PC-3 (cell line): ENCODE results near the gene UBE2E2. TPM values are rescaled to one million over a fixed set of nuclear protein-coding genes. Genes with fewer than 3 reads are reported as not detected.

Experiments
- ATAC-seq: fragments of 200-7000 bp; cut with Tn5 transposase; 2 replicates; pipeline ENCODE4 v1.9.1; 2020; ENCODE audit warnings: mild to moderate bottlenecking, moderate library complexity
- BruUV-seq: library from RNA; stranded (reverse); fragments of 400-500 nt; replicated peaks from 2 replicates; lab custom pipeline; 2021; lab: Mats Ljungman, UMichigan
- CTCF ChIA-PET: fragments of 300-600 bp; sonication (Branson Sonifier 250); formaldehyde crosslinking; loops from one replicate; lab custom pipeline; 2022; ENCODE audit warnings: antibody characterized with exemption; lab: Charles Lee
- POLR2A ChIA-PET: fragments of 300-600 bp; sonication (Branson Sonifier 250); formaldehyde crosslinking; loops from one replicate; lab custom pipeline; 2022; ENCODE audit warnings: antibody characterized with exemption; ENCODE audit not compliant: unreplicated experiment; lab: Charles Lee
- DNase-seq: peaks from one replicate; pipeline ENCODE4 v3.0.0-alpha.2; 2015
- H2AFZ ChIP-seq: fragments of 300-600 bp; sonication (generic); 2 replicates; pipeline ENCODE4 v1.6.0; 2016; ENCODE audit warnings: antibody characterized with exemption, low read length
- H3F3A ChIP-seq: fragments of 300-600 bp; sonication (generic); one replicate; pipeline ENCODE4 v1.6.0; 2017; ENCODE audit warnings: antibody characterized with exemption, low read length, control low read depth, mild to moderate bottlenecking; ENCODE audit not compliant: unreplicated experiment
- H3K27ac ChIP-seq: fragments of 300-600 bp; sonication (generic); 2 replicates; pipeline ENCODE4 v1.5.1; 2016; ENCODE audit warnings: mild to moderate bottlenecking, low read length
- H3K27me3 ChIP-seq: fragments of 300-600 bp; sonication (generic); 2 replicates; pipeline ENCODE4 v1.6.1; 2016; ENCODE audit warnings: low read length, mixed read lengths
- H3K36me3 ChIP-seq: fragments of 300-600 bp; sonication (generic); 2 replicates; pipeline ENCODE4 v1.6.1; 2016; ENCODE audit warnings: low read depth, mixed run types, low read length, mixed read lengths
- H3K4me1 ChIP-seq: fragments of 300-600 bp; sonication (generic); 2 replicates; pipeline ENCODE4 v1.5.1; 2016; ENCODE audit warnings: low read length; ENCODE audit not compliant: insufficient read depth
- H3K4me2 ChIP-seq: fragments of 300-600 bp; sonication (generic); 2 replicates; pipeline ENCODE4 v1.6.0; 2016; ENCODE audit warnings: low read length
- H3K4me3 ChIP-seq: fragments of 300-600 bp; sonication (generic); 2 replicates; pipeline ENCODE4 v1.5.1; 2016; ENCODE audit warnings: mild to moderate bottlenecking, low read length, mixed read lengths
- H3K79me2 ChIP-seq: fragments of 300-600 bp; sonication (generic); 2 replicates; pipeline ENCODE4 v1.6.1; 2017; ENCODE audit warnings: low read length, mixed read lengths
- H3K9ac ChIP-seq: fragments of 300-600 bp; sonication (generic); 2 replicates; pipeline ENCODE4 v1.6.0; 2016; ENCODE audit warnings: mild to moderate bottlenecking, low read length
- H3K9me2 ChIP-seq: fragments of 300-600 bp; sonication (generic); replicated peaks from 2 replicates; pipeline ENCODE4 v1.6.1; 2016; ENCODE audit warnings: mixed run types, low read length, mixed read lengths
- H3K9me3 ChIP-seq: fragments of 300-600 bp; sonication (generic); 2 replicates; pipeline ENCODE4 v1.6.1; 2016; ENCODE audit warnings: low read length, mixed read lengths
- H4K20me1 ChIP-seq: fragments of 300-600 bp; sonication (generic); 2 replicates; pipeline ENCODE4 v1.6.1; 2016; ENCODE audit warnings: low read length, mixed read lengths
- EZH2 ChIP-seq: fragments of 300-600 bp; sonication (generic); IDR thresholded peaks from one replicate; pipeline ENCODE4 v1.6.1; 2017; ENCODE audit warnings: antibody characterized with exemption, mild to moderate bottlenecking, low read length; ENCODE audit not compliant: unreplicated experiment
- EZH2phosphoT487 ChIP-seq: fragments of 300-600 bp; sonication (generic); IDR thresholded peaks from 2 replicates; pipeline ENCODE4 v1.6.1; 2018; ENCODE audit warnings: mild to moderate bottlenecking, antibody characterized with exemption, low read length, borderline replicate concordance
- intact Hi-C: fragments of 100-400 bp; cut with micrococcal nuclease; formaldehyde crosslinking; loops from 2 replicates; pipeline ENCODE4 v1.9.0; 2023
- total RNA-seq: library from RNA; depleted of rRNA; stranded (reverse); fragments of >200 nt; gene quantifications from 2 replicates; pipeline ENCODE4 v1.2.3, GENCODE V29; 2014
- TF ChIP-seq, protein P1 (sequence below): fragments of 300-600 bp; sonication (generic); conservative IDR thresholded peaks from 2 replicates; pipeline ENCODE4 v1.5.1; 2017; ENCODE audit warnings: antibody characterized with exemption, low read depth, mild to moderate bottlenecking, low read length

The UBE2E2 gene
- total RNA-seq, 1 experiment from 2014 or later = 25.6 TPM

DNA sequence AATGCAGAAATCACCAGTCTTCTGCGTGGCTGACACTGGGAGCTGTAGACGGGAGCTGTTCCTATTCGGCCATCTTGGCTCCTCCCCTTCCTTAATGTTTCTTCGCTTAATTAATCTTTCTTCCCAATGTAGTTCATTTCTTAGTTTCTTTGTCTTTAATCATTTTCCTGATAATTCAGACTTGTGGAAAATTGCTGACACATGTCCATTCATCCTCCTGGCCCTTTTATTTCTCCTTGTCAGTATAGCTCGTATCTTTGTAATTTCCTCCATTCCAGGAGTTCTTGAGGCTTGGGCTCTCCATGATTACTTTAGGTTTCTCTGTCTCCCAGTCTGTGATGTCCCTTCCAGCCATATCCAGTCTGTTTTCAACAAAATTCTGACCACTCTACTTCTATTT, 98.7 kb downstream of the UBE2E2 start:
- H3K9me3 ChIP-seq = no peaks in the 10 kb centered on the region
- CTCF ChIA-PET = no interaction called here
- no peaks in the 10 kb centered on the region for H3F3A ChIP-seq
- no peaks in the 10 kb centered on the region for H3K4me1 ChIP-seq
- intact Hi-C loops = no loop called here
- H3K4me3 ChIP-seq = no peak overlapping the region
- H3K36me3 ChIP-seq = no peaks in the 10 kb centered on the region
- no peaks in the 10 kb centered on the region for H3K9me2 ChIP-seq
- ATAC-seq = no peak
- no peak overlapping the region for H3K4me2 ChIP-seq
- TF ChIP-seq EZH2phosphoT487 (no peak), EZH2 (no peak)
- H4K20me1 ChIP-seq = 0 out of 2 replicates have a peak, but pooled peaks cover 4% of the 10 kb centered on the region
- no peak overlapping the region for H3K9ac ChIP-seq
- H2AFZ ChIP-seq = no peak overlapping the region
- no TSS peak for BruUV-seq
- H3K79me2 ChIP-seq = peaks cover 13% of the 10 kb centered on the region; the same call in 1 of the 2 replicates
- H3K27ac ChIP-seq = no peak overlapping the region
- H3K27me3 ChIP-seq = no peaks in the 10 kb centered on the region
- POLR2A ChIA-PET = interaction anchor here (0.6 kb wide), 1 partner anchor 16 kb away, joined by 4 read pairs; no protein-coding TSS in a partner anchor
- DNase-seq = no peak

- POLR2A ChIA-PET = interaction anchor here (0.6 kb wide), 1 partner anchor 15 kb away, joined by 4 read pairs; no protein-coding TSS in a partner anchor
- Histone ChIP-seq H3K4me3 (no peak overlapping the region), H3K36me3 (no peaks in the 10 kb centered on the region), H3K9ac (no peak overlapping the region), H3F3A (no peaks in the 10 kb centered on the region), H3K79me2 (peaks cover 13% of the 10 kb centered on the region; the same call in 1 of the 2 replicates), H3K4me2 (no peak overlapping the region), H3K9me3 (no peaks in the 10 kb centered on the region), H3K9me2 (no peaks in the 10 kb centered on the region), H4K20me1 (0 out of 2 replicates have a peak, but pooled peaks cover 4% of the 10 kb centered on the region), H3K27me3 (no peaks in the 10 kb centered on the region), H3K4me1 (no peaks in the 10 kb centered on the region), H2AFZ (no peak overlapping the region), H3K27ac (no peak overlapping the region)
- intact Hi-C loops = no loop called here
- CTCF ChIA-PET = no interaction called here
- TF ChIP-seq, protein P1, sequence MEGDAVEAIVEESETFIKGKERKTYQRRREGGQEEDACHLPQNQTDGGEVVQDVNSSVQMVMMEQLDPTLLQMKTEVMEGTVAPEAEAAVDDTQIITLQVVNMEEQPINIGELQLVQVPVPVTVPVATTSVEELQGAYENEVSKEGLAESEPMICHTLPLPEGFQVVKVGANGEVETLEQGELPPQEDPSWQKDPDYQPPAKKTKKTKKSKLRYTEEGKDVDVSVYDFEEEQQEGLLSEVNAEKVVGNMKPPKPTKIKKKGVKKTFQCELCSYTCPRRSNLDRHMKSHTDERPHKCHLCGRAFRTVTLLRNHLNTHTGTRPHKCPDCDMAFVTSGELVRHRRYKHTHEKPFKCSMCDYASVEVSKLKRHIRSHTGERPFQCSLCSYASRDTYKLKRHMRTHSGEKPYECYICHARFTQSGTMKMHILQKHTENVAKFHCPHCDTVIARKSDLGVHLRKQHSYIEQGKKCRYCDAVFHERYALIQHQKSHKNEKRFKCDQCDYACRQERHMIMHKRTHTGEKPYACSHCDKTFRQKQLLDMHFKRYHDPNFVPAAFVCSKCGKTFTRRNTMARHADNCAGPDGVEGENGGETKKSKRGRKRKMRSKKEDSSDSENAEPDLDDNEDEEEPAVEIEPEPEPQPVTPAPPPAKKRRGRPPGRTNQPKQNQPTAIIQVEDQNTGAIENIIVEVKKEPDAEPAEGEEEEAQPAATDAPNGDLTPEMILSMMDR = no peak
- TF ChIP-seq EZH2phosphoT487 = no peak
- TF ChIP-seq EZH2 = no peak
- ATAC-seq (no peak), DNase-seq (no peak)
- no TSS peak for BruUV-seq
These were observed 99.1 kb downstream of the UBE2E2 start for GRCh38 chr3:23302271-23302670.

- Histone ChIP-seq H2AFZ (no peak overlapping the region), H3K36me3 (no peaks in the 10 kb centered on the region), H3K4me1 (no peaks in the 10 kb centered on the region), H4K20me1 (0 out of 2 replicates have a peak, but pooled peaks cover 4% of the 10 kb centered on the region), H3F3A (no peaks in the 10 kb centered on the region), H3K4me3 (no peak overlapping the region), H3K4me2 (no peak overlapping the region), H3K79me2 (peaks cover 13% of the 10 kb centered on the region; the same call in 1 of the 2 replicates), H3K9me3 (no peaks in the 10 kb centered on the region), H3K27me3 (no peaks in the 10 kb centered on the region), H3K9ac (no peak overlapping the region), H3K27ac (no peak overlapping the region), H3K9me2 (no peaks in the 10 kb centered on the region)
- no peak for TF ChIP-seq EZH2phosphoT487
- TF ChIP-seq, protein P1 = no peak
- no peak for TF ChIP-seq EZH2
- intact Hi-C loops = no loop called here
- no TSS peak for BruUV-seq
- ChIA-PET POLR2A (no interaction called here), CTCF (no interaction called here)
- DNase-seq (no peak), ATAC-seq (no peak)
These were observed 100.6 kb downstream of the UBE2E2 start for GRCh38 chr3:23303601-23304217.
